ENCODE data around the gene NSD2.

NSD2 gene

GRCh38 chr4:1864076-1865008, 6.9 kb upstream of the NSD2 start:
- no peak for DNase-seq (ENCODE audit: low read depth)
- H3K4me3 ChIP-seq (ENCODE audit: low read length): no peak overlapping the region
- no peak for TF ChIP-seq CTCF (conservative IDR thresholded peaks at IDR 0.05; ENCODE audit: low read depth, low read length)

- no peak overlapping the region for H3K4me3 ChIP-seq (ENCODE audit: low read length)
- no peak for TF ChIP-seq CTCF (conservative IDR thresholded peaks at IDR 0.05; ENCODE audit: low read depth, low read length)
- no peak for DNase-seq (ENCODE audit: low read depth)
These were observed 5.0 kb upstream of the NSD2 start for GRCh38 chr4:1866189-1866661.

- TF ChIP-seq CTCF (conservative IDR thresholded peaks at IDR 0.05; ENCODE audit: low read depth, low read length): no peak
- no peak overlapping the region for H3K4me3 ChIP-seq (ENCODE audit: low read length)
- DNase-seq (ENCODE audit: low read depth): no peak
These were observed 2.9 kb upstream of the NSD2 start for GRCh38 chr4:1868293-1868692.

GRCh38 chr4:1868912-1869311, 2.3 kb upstream of the NSD2 start:
- TF ChIP-seq CTCF (conservative IDR thresholded peaks at IDR 0.05; ENCODE audit: low read depth, low read length): no peak
- no peak for DNase-seq (ENCODE audit: low read depth)
- no peak overlapping the region for H3K4me3 ChIP-seq (ENCODE audit: low read length)

GRCh38 chr4:1869530-1870327, 1.5 kb upstream of the NSD2 start:
- TF ChIP-seq CTCF (conservative IDR thresholded peaks at IDR 0.05; ENCODE audit: low read depth, low read length): no peak
- DNase-seq (ENCODE audit: low read depth): no peak
- peak overlapping the region; percentile 53 for H3K4me3 ChIP-seq (ENCODE audit: low read length)

- H3K4me3 ChIP-seq (ENCODE audit: low read length): peak overlapping the region; percentile 53
- no peak for DNase-seq (ENCODE audit: low read depth)
- TF ChIP-seq CTCF (conservative IDR thresholded peaks at IDR 0.05; ENCODE audit: low read depth, low read length): no peak
These were observed 940 bp upstream of the NSD2 start for GRCh38 chr4:1870328-1870577.

Data from retinal pigment epithelial cell (primary cell).